HUES48 (cell line): ENCODE results near the gene TRPM5.

Experiments used
- H3K27ac ChIP-seq: one replicate; pipeline ENCODE4 v1.7.0; 2013; ENCODE audit warnings: low read depth, low read length, inconsistent platforms
- H3K27me3 ChIP-seq: 2 replicates; pipeline ENCODE4 v1.6.1; 2013; ENCODE audit warnings: mild to moderate bottlenecking, low read length; ENCODE audit not compliant: control insufficient read depth, insufficient read depth
- H3K36me3 ChIP-seq: 2 replicates; pipeline ENCODE4 v1.6.1; 2013; ENCODE audit warnings: low read length; ENCODE audit not compliant: control insufficient read depth, insufficient read depth
- H3K4me1 ChIP-seq: 2 replicates; pipeline ENCODE4 v1.6.1; 2013; ENCODE audit warnings: mild to moderate bottlenecking, low read length; ENCODE audit not compliant: control insufficient read depth, insufficient read depth
- H3K4me3 ChIP-seq: 2 replicates; pipeline ENCODE4 v1.5.1; 2013; ENCODE audit warnings: mild to moderate bottlenecking, low read depth, low read length
- H3K9ac ChIP-seq: 2 replicates; pipeline ENCODE4 v1.6.1; 2013; ENCODE audit warnings: mild to moderate bottlenecking, low read depth, low read length, moderate library complexity
- H3K9me3 ChIP-seq: 2 replicates; pipeline ENCODE4 v1.6.1; 2013; ENCODE audit warnings: low read length; ENCODE audit not compliant: control insufficient read depth, insufficient read depth

TRPM5 gene

GRCh38 chr11:2468363-2469235 lies 24.3 kb upstream of the TRPM5 start:
- H3K4me3 ChIP-seq = no peak overlapping the region
- H3K9ac ChIP-seq = no peak overlapping the region
- no peak overlapping the region for H3K27ac ChIP-seq
- H3K36me3 ChIP-seq = no peaks in the 10 kb centered on the region
- H3K4me1 ChIP-seq = no peaks in the 10 kb centered on the region
- no peaks in the 10 kb centered on the region for H3K9me3 ChIP-seq
- H3K27me3 ChIP-seq = peaks cover 21% of the 10 kb centered on the region

GRCh38 chr11:2467695-2468055 lies 23.4 kb upstream of the TRPM5 start:
- H3K4me3 ChIP-seq = no peak overlapping the region
- peaks cover 21% of the 10 kb centered on the region for H3K27me3 ChIP-seq
- no peak overlapping the region for H3K27ac ChIP-seq
- no peak overlapping the region for H3K9ac ChIP-seq
- H3K4me1 ChIP-seq = no peaks in the 10 kb centered on the region
- no peaks in the 10 kb centered on the region for H3K9me3 ChIP-seq
- no peaks in the 10 kb centered on the region for H3K36me3 ChIP-seq

GRCh38 chr11:2466869-2467694 lies 22.8 kb upstream of the TRPM5 start:
- peaks cover 21% of the 10 kb centered on the region for H3K27me3 ChIP-seq
- H3K9me3 ChIP-seq = no peaks in the 10 kb centered on the region
- no peak overlapping the region for H3K4me3 ChIP-seq
- H3K4me1 ChIP-seq = no peaks in the 10 kb centered on the region
- no peak overlapping the region for H3K9ac ChIP-seq
- H3K27ac ChIP-seq = no peak overlapping the region
- H3K36me3 ChIP-seq = no peaks in the 10 kb centered on the region

- no peaks in the 10 kb centered on the region for H3K4me1 ChIP-seq
- H3K36me3 ChIP-seq = no peaks in the 10 kb centered on the region
- H3K27ac ChIP-seq = no peak overlapping the region
- H3K9me3 ChIP-seq = no peaks in the 10 kb centered on the region
- peaks cover 25% of the 10 kb centered on the region for H3K27me3 ChIP-seq
- no peak overlapping the region for H3K9ac ChIP-seq
- no peak overlapping the region for H3K4me3 ChIP-seq
These were observed 21.9 kb upstream of the TRPM5 start for GRCh38 chr11:2466069-2466801.

- Histone ChIP-seq H3K9me3 (no peaks in the 10 kb centered on the region), H3K36me3 (no peaks in the 10 kb centered on the region), H3K4me1 (no peaks in the 10 kb centered on the region), H3K4me3 (no peak overlapping the region), H3K27me3 (peaks cover 17% of the 10 kb centered on the region), H3K9ac (no peak overlapping the region), H3K27ac (no peak overlapping the region)
These were observed 21.1 kb upstream of the TRPM5 start for GRCh38 chr11:2465202-2466068.

- Histone ChIP-seq H3K9me3 (no peaks in the 10 kb centered on the region), H3K9ac (no peak overlapping the region), H3K4me3 (no peak overlapping the region), H3K36me3 (no peaks in the 10 kb centered on the region), H3K27me3 (peaks cover 12% of the 10 kb centered on the region), H3K27ac (no peak overlapping the region), H3K4me1 (no peaks in the 10 kb centered on the region)
These were observed 20.3 kb upstream of the TRPM5 start for GRCh38 chr11:2464451-2465165.

GRCh38 chr11:2463766-2464277 lies 19.5 kb upstream of the TRPM5 start:
- no peak overlapping the region for H3K9ac ChIP-seq
- no peaks in the 10 kb centered on the region for H3K36me3 ChIP-seq
- no peak overlapping the region for H3K4me3 ChIP-seq
- H3K4me1 ChIP-seq = no peaks in the 10 kb centered on the region
- H3K27ac ChIP-seq = no peak overlapping the region
- H3K27me3 ChIP-seq = peaks cover 13% of the 10 kb centered on the region
- no peaks in the 10 kb centered on the region for H3K9me3 ChIP-seq

- Histone ChIP-seq H3K9ac (no peak overlapping the region), H3K9me3 (no peaks in the 10 kb centered on the region), H3K27me3 (peaks cover 13% of the 10 kb centered on the region), H3K4me1 (no peaks in the 10 kb centered on the region), H3K36me3 (no peaks in the 10 kb centered on the region), H3K27ac (no peak overlapping the region), H3K4me3 (no peak overlapping the region)
These were observed 18.9 kb upstream of the TRPM5 start for GRCh38 chr11:2462986-2463765.

GRCh38 chr11:2462543-2462985 lies 18.2 kb upstream of the TRPM5 start:
- Histone ChIP-seq H3K9ac (no peak overlapping the region), H3K4me3 (no peak overlapping the region), H3K27ac (no peak overlapping the region), H3K9me3 (no peaks in the 10 kb centered on the region), H3K4me1 (no peaks in the 10 kb centered on the region), H3K27me3 (peaks cover 19% of the 10 kb centered on the region), H3K36me3 (no peaks in the 10 kb centered on the region)
